ENCODE data around the gene BRD9.
"Not testable (repeated sequence)": the region's sequence is repeated elsewhere in the genome, so short reads cannot be mapped to it uniquely, and the experiment has no call there.

GRCh38 chr5:915346-915745, 22.7 kb upstream of the BRD9 start:
- TF ChIP-seq CTCF, POLR2A (IDR thresholded peaks at IDR 0.05): not testable (repeated sequence)

Measured in right lobe of liver (tissue), 4 donors.